ENCODE results near the gene KIAA1755.

KIAA1755 gene

GRCh38 chr20:38192323-38192885, 68.1 kb downstream of the KIAA1755 start:
- in situ Hi-C loops (cut with HindIII; ENCODE audit: low sequenced_read_pairs) = no loop called here
- TF ChIP-seq, protein P1, sequence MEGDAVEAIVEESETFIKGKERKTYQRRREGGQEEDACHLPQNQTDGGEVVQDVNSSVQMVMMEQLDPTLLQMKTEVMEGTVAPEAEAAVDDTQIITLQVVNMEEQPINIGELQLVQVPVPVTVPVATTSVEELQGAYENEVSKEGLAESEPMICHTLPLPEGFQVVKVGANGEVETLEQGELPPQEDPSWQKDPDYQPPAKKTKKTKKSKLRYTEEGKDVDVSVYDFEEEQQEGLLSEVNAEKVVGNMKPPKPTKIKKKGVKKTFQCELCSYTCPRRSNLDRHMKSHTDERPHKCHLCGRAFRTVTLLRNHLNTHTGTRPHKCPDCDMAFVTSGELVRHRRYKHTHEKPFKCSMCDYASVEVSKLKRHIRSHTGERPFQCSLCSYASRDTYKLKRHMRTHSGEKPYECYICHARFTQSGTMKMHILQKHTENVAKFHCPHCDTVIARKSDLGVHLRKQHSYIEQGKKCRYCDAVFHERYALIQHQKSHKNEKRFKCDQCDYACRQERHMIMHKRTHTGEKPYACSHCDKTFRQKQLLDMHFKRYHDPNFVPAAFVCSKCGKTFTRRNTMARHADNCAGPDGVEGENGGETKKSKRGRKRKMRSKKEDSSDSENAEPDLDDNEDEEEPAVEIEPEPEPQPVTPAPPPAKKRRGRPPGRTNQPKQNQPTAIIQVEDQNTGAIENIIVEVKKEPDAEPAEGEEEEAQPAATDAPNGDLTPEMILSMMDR (IDR thresholded peaks at IDR 0.05; ENCODE audit: low read depth, low read length, missing control alignments) = no peak
- no peak overlapping the region for H3K4me3 ChIP-seq (ENCODE audit: low read depth, low read length)
- no peak for DNase-seq (ENCODE audit: low read depth)

- in situ Hi-C loops (cut with HindIII; ENCODE audit: low sequenced_read_pairs) = no loop called here
- DNase-seq (ENCODE audit: low read depth) = no peak
- H3K4me3 ChIP-seq (ENCODE audit: low read depth, low read length) = no peak overlapping the region
- TF ChIP-seq, protein P1 (IDR thresholded peaks at IDR 0.05; ENCODE audit: low read depth, low read length, missing control alignments) = no peak
These were observed 68.9 kb downstream of the KIAA1755 start for GRCh38 chr20:38191654-38192053.

DNA sequence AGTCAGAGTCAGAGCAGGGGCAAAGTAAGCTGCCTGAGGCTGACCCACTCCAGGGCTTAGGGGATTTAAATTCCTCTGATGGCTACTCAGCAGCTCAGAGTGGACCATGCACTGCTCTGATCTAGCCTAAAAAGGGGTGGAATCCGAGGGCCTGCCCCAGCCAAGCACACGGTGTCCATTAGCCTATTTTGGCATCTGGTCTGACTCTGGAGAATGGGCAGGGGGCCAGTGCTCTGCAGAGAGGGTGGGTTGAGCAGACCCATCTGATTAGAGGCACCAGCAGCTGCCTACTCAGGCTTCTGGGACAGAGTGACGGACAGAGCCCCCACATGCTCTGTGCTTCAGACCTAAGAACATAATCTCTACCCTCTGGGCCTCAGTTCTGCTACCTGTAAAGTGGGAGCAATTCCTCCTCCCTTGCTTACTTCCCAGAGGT, 69.6 kb downstream of the KIAA1755 start:
- DNase-seq (ENCODE audit: low read depth) = no peak
- H3K4me3 ChIP-seq (ENCODE audit: low read depth, low read length) = no peak overlapping the region
- TF ChIP-seq, protein P1 (IDR thresholded peaks at IDR 0.05; ENCODE audit: low read depth, low read length, missing control alignments) = no peak
- in situ Hi-C loops (cut with HindIII; ENCODE audit: low sequenced_read_pairs) = no loop called here

- H3K4me3 ChIP-seq (ENCODE audit: low read depth, low read length) = no peak overlapping the region
- in situ Hi-C loops (cut with HindIII; ENCODE audit: low sequenced_read_pairs) = no loop called here
- DNase-seq (ENCODE audit: low read depth) = no peak
- TF ChIP-seq, protein P1 (IDR thresholded peaks at IDR 0.05; ENCODE audit: low read depth, low read length, missing control alignments) = no peak
These were observed 70.4 kb downstream of the KIAA1755 start for GRCh38 chr20:38190166-38190565.

GRCh38 chr20:38187517-38187916, 73.0 kb downstream of the KIAA1755 start:
- in situ Hi-C loops (cut with HindIII; ENCODE audit: low sequenced_read_pairs) = no loop called here
- TF ChIP-seq, protein P1 (IDR thresholded peaks at IDR 0.05; ENCODE audit: low read depth, low read length, missing control alignments) = peak; percentile 38

DNA sequence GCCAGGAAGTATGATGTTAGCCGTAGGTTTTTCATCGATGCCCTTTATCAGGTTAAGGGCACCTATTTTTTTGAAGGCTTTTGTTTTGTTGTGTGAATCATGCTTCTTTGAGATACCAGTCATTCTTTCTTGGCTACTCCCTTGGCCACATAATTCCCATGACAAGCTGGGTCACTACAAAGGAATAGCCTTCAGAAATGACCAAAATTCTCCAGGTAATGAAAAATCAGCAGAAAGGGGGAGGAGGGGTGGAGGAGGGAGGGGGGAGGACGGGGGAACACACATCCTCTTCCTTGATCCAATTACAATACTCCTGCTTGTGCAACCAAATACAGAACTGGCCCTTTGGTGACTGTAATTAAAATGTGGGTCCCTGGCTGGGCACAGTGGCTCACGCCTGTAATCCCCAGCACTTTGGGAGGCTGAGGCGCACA, 73.7 kb downstream of the KIAA1755 start:
- H3K4me3 ChIP-seq (ENCODE audit: low read depth, low read length) = no peak overlapping the region
- DNase-seq (ENCODE audit: low read depth) = peak; percentile 19
- TF ChIP-seq, protein P1 (IDR thresholded peaks at IDR 0.05; ENCODE audit: low read depth, low read length, missing control alignments) = no peak
- in situ Hi-C loops (cut with HindIII; ENCODE audit: low sequenced_read_pairs) = no loop called here

More at GRCh38 chr20:38187517-38187916, 73.0 kb downstream of the KIAA1755 start:
- DNase-seq (ENCODE audit: low read depth) = no peak
- no peak overlapping the region for H3K4me3 ChIP-seq (ENCODE audit: low read depth, low read length)

All from astrocyte of the cerebellum (primary cell).